Mesenchymal stem cell (in vitro differentiated cells and primary cell): ENCODE measurements around the gene OLFML2B.

Experiments used
- DNase-seq: peaks from one replicate; pipeline ENCODE4 v3.0.0-alpha.2; 2013
- H2AFZ ChIP-seq: one replicate; pipeline ENCODE4 v1.6.1; 2013; ENCODE audit warnings: low read depth, mild to moderate bottlenecking, control low read depth, inconsistent platforms, low read length, moderate library complexity
- H2AK5ac ChIP-seq: 2 replicates; pipeline ENCODE4 v1.6.1; 2013; ENCODE audit warnings: low read length, moderate library complexity, mild to moderate bottlenecking, inconsistent platforms; ENCODE audit not compliant: severe bottlenecking
- H2BK120ac ChIP-seq: one replicate; pipeline ENCODE4 v1.6.1; 2013; ENCODE audit warnings: low read depth, mild to moderate bottlenecking, inconsistent platforms, low read length, moderate library complexity
- H2BK12ac ChIP-seq, 2 experiments: one replicate each; pipeline ENCODE4 v1.6.1; 2013; ENCODE audit warnings: inconsistent platforms in 2 of 2, low read length in 2 of 2, mild to moderate bottlenecking in 2 of 2, moderate library complexity in 2 of 2, control low read depth in 1 of 2
- H2BK15ac ChIP-seq: one replicate; pipeline ENCODE4 v1.6.1; 2013; ENCODE audit warnings: mild to moderate bottlenecking, low read depth, inconsistent platforms; ENCODE audit not compliant: poor library complexity, severe bottlenecking
- H2BK5ac ChIP-seq: 2 replicates; pipeline ENCODE4 v1.6.1; 2013; ENCODE audit warnings: low read depth, mild to moderate bottlenecking, low read length, control low read depth, inconsistent platforms; ENCODE audit not compliant: poor library complexity, severe bottlenecking
- H3K14ac ChIP-seq, 2 experiments: one replicate each; pipeline ENCODE4 v1.6.1; 2013; ENCODE audit warnings: inconsistent platforms in 2 of 2, low read length in 2 of 2, control low read depth in 1 of 2, mild to moderate bottlenecking in 1 of 2, moderate library complexity in 1 of 2
- H3K18ac ChIP-seq, 2 experiments: one replicate each; pipeline ENCODE4 v1.6.1; 2013; ENCODE audit warnings: inconsistent platforms in 2 of 2, low read length in 2 of 2, control low read depth in 1 of 2, low read depth in 1 of 2, mild to moderate bottlenecking in 1 of 2
- H3K23ac ChIP-seq, 2 experiments: one replicate each; pipeline ENCODE4 v1.6.1; 2013; ENCODE audit warnings: inconsistent platforms in 2 of 2, low read length in 2 of 2, mild to moderate bottlenecking in 2 of 2, moderate library complexity in 2 of 2, control low read depth in 1 of 2
- H3K27ac ChIP-seq: 2 replicates; pipeline ENCODE4 v1.5.1; 2013; ENCODE audit warnings: mild to moderate bottlenecking, moderate library complexity, low read length, control low read depth, inconsistent platforms; ENCODE audit not compliant: poor library complexity, severe bottlenecking
- H3K27me3 ChIP-seq, 2 experiments: 2 replicates each; pipeline versions ENCODE4 v1.6.1 to v1.7.0; 2013; ENCODE audit warnings: low read length in 2 of 2, mild to moderate bottlenecking in 2 of 2, moderate library complexity in 2 of 2, control low read depth in 1 of 2, inconsistent platforms in 1 of 2; ENCODE audit not compliant: control insufficient read depth in 1 of 2, insufficient read depth in 1 of 2
- H3K36me3 ChIP-seq, 2 experiments: 2 replicates each; pipeline versions ENCODE4 v1.6.1 to v1.7.0; 2013; ENCODE audit warnings: low read length in 2 of 2, control low read depth in 1 of 2, inconsistent platforms in 1 of 2, low read depth in 1 of 2, mild to moderate bottlenecking in 1 of 2; ENCODE audit not compliant: insufficient read depth in 2 of 2, control insufficient read depth in 1 of 2
- H3K4ac ChIP-seq, 2 experiments: one replicate each; pipeline ENCODE4 v1.6.1; 2013; ENCODE audit warnings: inconsistent platforms in 2 of 2, low read length in 2 of 2, mild to moderate bottlenecking in 2 of 2, moderate library complexity in 2 of 2, control low read depth in 1 of 2, low read depth in 1 of 2
- H3K4me1 ChIP-seq: 2 replicates; pipeline ENCODE4 v1.6.1; 2013; ENCODE audit warnings: low read depth, low read length, control low read depth; ENCODE audit not compliant: control insufficient read depth, insufficient read depth
- H3K4me2 ChIP-seq: 2 replicates; pipeline ENCODE4 v1.6.1; 2013; ENCODE audit warnings: low read length, mild to moderate bottlenecking, inconsistent platforms; ENCODE audit not compliant: poor library complexity, severe bottlenecking
- H3K4me3 ChIP-seq, 2 experiments: 2 replicates each; pipeline versions ENCODE4 v1.5.1 to v1.7.0; 2013; ENCODE audit warnings: low read length in 2 of 2, mild to moderate bottlenecking in 2 of 2, control low read depth in 1 of 2, low read depth in 1 of 2; ENCODE audit not compliant: insufficient read depth in 1 of 2
- H3K79me1 ChIP-seq: replicated peaks from 2 replicates; pipeline ENCODE4 v1.6.1; 2013; ENCODE audit warnings: mild to moderate bottlenecking, control low read depth, low read length, inconsistent platforms; ENCODE audit not compliant: poor library complexity, severe bottlenecking
- H3K9ac ChIP-seq: 2 replicates; pipeline ENCODE4 v1.7.0; 2013; ENCODE audit warnings: mild to moderate bottlenecking, low read length, moderate library complexity
- H3K9me3 ChIP-seq: 2 replicates; pipeline ENCODE4 v1.7.0; 2013; ENCODE audit warnings: mild to moderate bottlenecking, low read length; ENCODE audit not compliant: control insufficient read depth
- H4K8ac ChIP-seq: one replicate; pipeline ENCODE4 v1.6.1; 2013; ENCODE audit warnings: inconsistent platforms, mild to moderate bottlenecking, low read length, moderate library complexity
- H4K91ac ChIP-seq: one replicate; pipeline ENCODE4 v1.6.1; 2013; ENCODE audit warnings: mild to moderate bottlenecking, low read length, inconsistent platforms
- WGBS: methylation state at CpG from one replicate; pipeline ENCODE4 v1.1.7; 2013; ENCODE audit warnings: mixed read lengths; 5-methylcytosine and 5-hydroxymethylcytosine counted together

OLFML2B gene

GRCh38 chr1:162040001-162040400 is 16.3 kb upstream of the OLFML2B start:
- WGBS = 80% methylated on average over 4 of the region's 4 CpGs
- no peak overlapping the region for H3K4me2 ChIP-seq

DNA sequence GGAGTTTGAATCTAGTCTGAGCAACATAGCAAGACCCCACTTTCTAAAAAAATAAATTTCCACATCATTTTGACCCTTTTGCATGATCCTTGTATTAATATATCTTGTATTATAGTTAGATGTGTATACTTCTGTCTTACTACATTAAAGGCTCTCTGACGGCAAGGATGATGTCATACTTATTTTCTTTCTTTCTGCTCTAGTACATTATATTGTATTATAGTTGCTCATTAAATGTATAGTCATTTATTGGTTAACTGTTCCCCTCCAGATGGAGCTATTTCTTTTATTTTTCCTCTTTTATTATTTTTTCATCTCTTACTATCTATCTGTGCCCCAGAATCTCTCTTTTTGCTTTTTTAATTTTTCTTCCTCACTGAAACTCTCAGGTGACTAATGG is 15.0 kb upstream of the OLFML2B start:
- H3K4me2 ChIP-seq = no peak overlapping the region
- WGBS = no CpG with 5 or more reads among the region's 1 CpG

More at GRCh38 chr1:162040001-162040400, 16.3 kb upstream of the OLFML2B start:
- no peak overlapping the region for H3K14ac ChIP-seq
- no peak overlapping the region for H3K4ac ChIP-seq
- H2BK12ac ChIP-seq = no peak overlapping the region
- H2BK120ac ChIP-seq = no peak overlapping the region
- H3K9me3 ChIP-seq = no peaks in the 10 kb centered on the region
- DNase-seq = no peak
- H3K23ac ChIP-seq = no peak overlapping the region
- no peaks in the 10 kb centered on the region for H3K79me1 ChIP-seq
- H2BK15ac ChIP-seq = no peak overlapping the region
- no peaks in the 10 kb centered on the region for H3K27me3 ChIP-seq
- no peak overlapping the region for H3K4me3 ChIP-seq
- no peak overlapping the region for H2AFZ ChIP-seq
- peaks cover 3% of the 10 kb centered on the region for H3K4me1 ChIP-seq
- no peak overlapping the region for H4K91ac ChIP-seq
- no peak overlapping the region for H3K27ac ChIP-seq
- no peaks in the 10 kb centered on the region for H3K36me3 ChIP-seq
- H4K8ac ChIP-seq = no peak overlapping the region
- H2BK5ac ChIP-seq = no peak overlapping the region
- H3K18ac ChIP-seq = no peak overlapping the region
- no peak overlapping the region for H2AK5ac ChIP-seq
- H3K9ac ChIP-seq = no peak overlapping the region

GRCh38 chr1:162036163-162036562 is 12.5 kb upstream of the OLFML2B start:
- H2BK120ac ChIP-seq = no peak overlapping the region
- no peaks in the 10 kb centered on the region for H3K9me3 ChIP-seq
- H3K23ac ChIP-seq = no peak overlapping the region
- no peak overlapping the region for H2BK15ac ChIP-seq
- no peak overlapping the region for H3K14ac ChIP-seq
- no peak overlapping the region for H3K4me3 ChIP-seq
- no peak overlapping the region for H4K8ac ChIP-seq
- H3K36me3 ChIP-seq = no peaks in the 10 kb centered on the region
- H4K91ac ChIP-seq = no peak overlapping the region
- H2BK5ac ChIP-seq = no peak overlapping the region
- no peak overlapping the region for H3K18ac ChIP-seq
- no peaks in the 10 kb centered on the region for H3K79me1 ChIP-seq
- 96% methylated on average over 1 of the region's 1 CpG for WGBS
- no peak overlapping the region for H3K27ac ChIP-seq
- no peak overlapping the region for H3K4me2 ChIP-seq
- no peak overlapping the region for H2BK12ac ChIP-seq
- H3K9ac ChIP-seq = no peak overlapping the region
- H3K27me3 ChIP-seq = no peaks in the 10 kb centered on the region
- peaks cover 5% of the 10 kb centered on the region for H3K4me1 ChIP-seq
- H2AFZ ChIP-seq = no peak overlapping the region
- DNase-seq = no peak
- H2AK5ac ChIP-seq = no peak overlapping the region
- H3K4ac ChIP-seq = no peak overlapping the region

More for the DNA sequence above, 15.0 kb upstream of the OLFML2B start:
- Histone ChIP-seq H4K91ac (no peak overlapping the region), H3K23ac (no peak overlapping the region), H2AK5ac (no peak overlapping the region), H3K18ac (no peak overlapping the region), H3K4me3 (no peak overlapping the region), H2BK5ac (no peak overlapping the region), H3K14ac (no peak overlapping the region), H4K8ac (no peak overlapping the region), H2BK15ac (no peak overlapping the region), H3K27ac (no peak overlapping the region), H3K9ac (no peak overlapping the region), H2AFZ (no peak overlapping the region), H3K79me1 (no peaks in the 10 kb centered on the region), H3K27me3 (no peaks in the 10 kb centered on the region), H3K4ac (no peak overlapping the region), H2BK12ac (no peak overlapping the region), H2BK120ac (no peak overlapping the region), H3K9me3 (no peaks in the 10 kb centered on the region), H3K36me3 (no peaks in the 10 kb centered on the region), H3K4me1 (peaks cover 3% of the 10 kb centered on the region)
- no peak for DNase-seq

DNA sequence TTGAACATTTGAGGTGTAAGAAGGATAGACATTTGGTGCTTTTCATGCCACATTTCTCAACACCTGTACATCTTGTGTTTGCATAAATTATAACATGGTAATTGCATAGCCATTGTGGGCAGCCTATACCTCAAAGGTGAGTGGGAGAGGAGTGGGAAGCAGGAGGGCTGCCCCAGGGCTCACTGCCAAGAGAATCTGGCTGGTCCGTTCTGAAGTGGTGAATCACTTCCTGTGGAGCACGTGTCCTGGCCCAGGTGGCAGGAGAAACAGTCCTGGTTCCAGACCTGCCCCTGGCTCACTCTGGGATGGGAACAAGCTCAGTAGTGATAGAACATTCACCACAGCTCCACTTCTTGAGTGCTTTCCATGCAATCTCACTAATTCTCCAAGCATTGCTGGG is 11.6 kb upstream of the OLFML2B start:
- Histone ChIP-seq H2BK12ac (no peak overlapping the region), H3K27me3 (no peaks in the 10 kb centered on the region), H3K18ac (no peak overlapping the region), H3K79me1 (no peaks in the 10 kb centered on the region), H3K14ac (no peak overlapping the region), H2AFZ (no peak overlapping the region), H3K27ac (no peak overlapping the region), H3K4me2 (no peak overlapping the region), H4K8ac (no peak overlapping the region), H3K36me3 (no peaks in the 10 kb centered on the region), H3K23ac (no peak overlapping the region), H3K9ac (no peak overlapping the region), H3K4me3 (no peak overlapping the region), H2BK120ac (no peak overlapping the region), H2BK5ac (no peak overlapping the region), H3K4ac (no peak overlapping the region), H2BK15ac (no peak overlapping the region), H2AK5ac (no peak overlapping the region), H3K4me1 (peaks cover 5% of the 10 kb centered on the region), H4K91ac (no peak overlapping the region), H3K9me3 (no peaks in the 10 kb centered on the region)
- DNase-seq = no peak
- 7% methylated on average over 2 of the region's 2 CpGs for WGBS
